Fibroblast of skin of left biceps (primary cell): ENCODE measurements around the gene OR5K3.
"Not testable (repeated sequence)": the region's sequence is repeated elsewhere in the genome, so short reads cannot be mapped to it uniquely, and the experiment has no call there.

ENCODE experiments used
- DNase-seq, 2 experiments: peaks; one replicate each; pipeline ENCODE4 v3.0.0-alpha.2; 2013; ENCODE audit warnings: low read depth in 2 of 2

OR5K3 gene, protein sequence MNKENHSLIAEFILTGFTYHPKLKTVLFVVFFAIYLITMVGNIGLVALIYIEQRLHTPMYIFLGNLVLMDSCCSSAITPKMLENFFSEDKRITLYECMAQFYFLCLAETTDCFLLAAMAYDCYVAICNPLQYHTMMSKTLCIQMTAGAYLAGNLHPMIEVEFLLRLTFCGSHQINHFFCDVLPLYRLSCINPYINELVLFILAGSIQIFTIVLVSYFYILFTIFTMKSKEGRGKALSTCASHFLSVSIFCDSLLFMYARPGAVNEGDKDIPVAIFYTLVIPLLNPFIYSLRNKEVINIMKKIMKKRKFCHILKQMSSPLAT

DNA sequence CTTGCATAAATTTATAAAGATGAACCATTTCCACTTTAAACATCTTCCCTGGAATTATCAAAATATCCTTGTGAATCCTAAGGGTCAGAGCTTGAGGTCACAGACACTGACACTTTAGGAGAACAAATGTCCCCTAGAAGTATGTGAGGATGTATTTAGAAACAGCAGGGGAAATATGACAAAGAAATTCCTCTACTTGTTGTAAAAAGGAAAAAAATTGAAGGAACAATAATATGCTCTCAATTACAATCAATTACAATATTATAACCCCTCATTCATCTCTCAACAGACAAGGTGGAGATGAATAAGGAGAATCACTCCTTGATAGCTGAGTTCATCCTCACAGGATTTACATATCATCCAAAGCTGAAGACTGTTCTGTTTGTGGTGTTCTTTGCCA lies at the start of gene OR5K3:
TSS of gene OR5K3 (plus strand) at position 301 of the 400 bp plus-strand sequence. CDS start at position 301, 0 bp downstream.
- DNase-seq = no peak

DNA sequence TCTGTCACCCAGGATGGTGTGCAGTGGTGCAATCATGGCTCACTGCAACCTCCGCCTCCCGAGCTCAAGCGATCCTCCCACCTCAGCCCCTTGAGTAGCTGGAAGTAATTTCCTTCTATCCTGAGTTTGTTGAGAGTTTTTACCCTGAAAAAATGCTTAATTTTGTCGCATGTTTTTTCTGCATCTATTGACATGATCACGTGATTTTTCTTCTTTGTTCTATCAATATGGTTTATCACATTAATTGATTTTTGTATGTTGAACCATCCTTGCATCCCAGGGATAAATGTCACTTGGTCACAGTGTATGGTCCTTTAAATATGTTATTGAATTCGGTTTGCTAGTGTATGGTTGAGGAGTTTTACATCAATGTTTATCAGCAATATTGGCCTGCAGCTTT lies 48.7 kb upstream of the OR5K3 start:
- no peak for DNase-seq

DNA sequence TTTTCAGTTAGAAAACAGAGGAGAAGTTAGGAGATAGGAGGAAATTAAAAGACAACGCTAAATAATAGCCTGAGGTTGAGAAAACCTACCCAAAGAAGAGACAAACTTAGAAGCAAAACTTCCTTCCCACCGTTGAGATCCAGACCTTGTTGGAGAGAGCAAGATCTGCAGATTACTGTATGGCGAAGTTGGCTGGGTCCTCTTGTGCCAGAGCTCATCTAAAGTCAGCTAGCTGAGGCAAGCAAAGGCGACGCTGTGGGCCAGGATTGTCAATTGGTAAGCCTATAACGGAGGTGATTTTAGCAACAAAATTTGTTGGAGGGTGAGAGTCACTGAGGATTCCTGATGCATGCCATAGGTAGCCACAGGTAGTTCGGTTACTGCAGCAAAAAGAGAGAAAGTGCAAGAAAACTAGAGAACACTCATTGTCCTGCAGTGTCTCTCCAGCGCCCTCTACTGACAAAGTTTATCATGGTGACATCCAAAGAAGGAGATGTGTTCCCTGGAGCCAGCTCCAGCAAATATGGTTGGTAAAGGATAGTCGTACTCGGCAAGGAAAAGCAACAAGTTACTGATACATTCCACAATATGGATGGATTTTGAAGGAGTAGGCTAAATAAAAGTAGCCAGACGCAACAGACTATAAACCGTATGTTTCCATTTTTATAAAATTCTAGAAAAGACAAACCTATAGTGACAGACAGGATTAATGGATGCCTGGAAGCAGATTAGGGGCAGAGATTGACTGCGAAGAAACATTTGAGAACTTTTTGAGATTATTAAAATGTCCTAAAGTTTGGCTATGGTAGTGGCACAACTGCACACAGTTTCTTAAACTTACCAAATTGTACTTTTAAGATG lies 46.6 kb upstream of the OR5K3 start:
- DNase-seq = no peak

DNA sequence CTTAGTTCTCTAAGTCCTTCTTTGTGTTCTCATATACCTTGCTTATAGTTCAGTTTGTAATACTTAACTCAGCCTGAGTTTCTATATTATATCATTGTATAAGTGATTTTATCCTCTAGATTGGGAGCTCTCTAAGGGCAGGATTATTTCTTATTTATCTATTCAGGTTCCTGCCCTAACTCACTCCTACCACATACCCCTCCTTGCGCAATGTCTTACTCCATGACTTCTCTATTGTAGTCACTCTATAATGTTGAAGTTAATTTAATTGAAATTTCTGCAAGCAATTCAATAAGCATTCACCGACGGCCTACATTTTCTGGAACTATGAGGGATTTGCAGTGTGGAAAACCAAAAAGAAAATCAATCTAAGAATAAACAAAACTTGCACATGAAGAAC lies 40.4 kb upstream of the OR5K3 start:
- DNase-seq = no peak

DNA sequence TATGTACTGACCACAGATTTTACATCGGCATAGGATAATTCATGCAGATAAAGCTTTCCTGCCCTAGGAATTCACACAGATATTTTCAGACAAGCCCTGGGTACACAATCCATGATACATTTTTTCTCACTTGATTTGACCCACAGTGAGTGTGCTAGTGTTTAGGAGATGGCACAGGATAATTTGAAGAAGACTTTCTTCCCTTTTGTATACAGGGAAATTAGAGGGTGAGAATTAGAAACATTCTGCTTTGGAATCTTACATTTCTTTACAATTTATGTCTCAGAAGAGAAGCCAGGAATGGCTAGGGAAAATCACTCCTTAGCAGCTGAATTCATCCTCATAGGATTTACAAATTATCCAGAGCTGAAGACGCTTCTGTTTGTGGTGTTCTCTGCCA lies 36.9 kb upstream of the OR5K3 start, which contains the start of gene OR5K4:
TSS of gene OR5K4 (plus strand) at position 301 of the 400 bp plus-strand sequence. CDS start at position 301, 0 bp downstream.
- no peak for DNase-seq

DNA sequence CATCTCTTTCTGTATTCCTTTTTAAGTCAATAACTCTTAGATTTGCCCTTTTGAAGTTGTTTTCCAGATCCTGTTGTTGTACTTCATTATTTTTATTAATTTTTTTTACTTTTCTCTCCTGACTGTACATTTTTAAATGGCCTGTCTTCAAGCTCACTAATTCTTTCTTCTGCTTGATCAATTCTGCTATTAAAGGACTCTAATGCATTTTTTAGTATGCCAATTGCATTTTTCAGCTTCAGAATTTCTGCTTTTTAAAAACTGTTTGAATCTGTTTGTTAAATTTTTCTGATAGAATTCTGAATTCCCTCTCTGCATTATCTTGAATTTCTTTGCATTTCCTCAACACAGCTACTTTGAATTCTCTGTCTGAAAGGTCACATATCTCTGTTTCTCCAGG lies 31.2 kb upstream of the OR5K3 start:
- no peak for DNase-seq

DNA sequence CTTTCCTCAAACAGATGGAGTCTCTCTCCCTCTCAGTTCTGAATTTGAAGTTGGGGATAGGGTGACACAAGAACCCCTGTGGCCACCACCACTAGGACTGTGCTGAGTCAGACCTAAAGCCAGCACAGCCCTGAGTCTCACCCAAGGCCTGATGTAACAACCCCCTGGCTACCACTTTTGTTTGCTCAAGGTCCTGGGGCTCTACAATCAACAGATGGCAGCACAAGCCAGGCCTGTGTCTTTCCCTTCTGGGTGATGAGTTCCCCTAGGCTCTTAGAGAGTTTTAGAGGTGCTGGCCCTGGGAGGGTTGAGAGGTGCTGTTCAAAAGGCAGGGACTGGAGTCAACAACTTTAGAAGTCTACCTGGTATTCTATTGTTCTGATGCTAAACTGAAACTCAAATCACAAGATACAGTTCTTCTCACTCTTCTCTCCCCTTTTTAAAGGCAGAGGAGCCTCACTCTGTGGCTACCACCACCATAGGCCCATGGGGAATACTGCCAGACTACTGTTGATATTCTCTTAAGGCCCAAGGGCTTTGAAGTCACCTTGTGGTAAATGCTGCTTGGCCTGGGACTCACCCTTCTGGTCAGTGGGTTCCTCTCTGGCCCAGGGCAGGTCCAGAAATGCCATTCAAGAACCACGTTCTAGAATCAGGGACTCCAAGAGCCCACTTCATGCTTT lies 30.3 kb upstream of the OR5K3 start:
- DNase-seq = no peak

DNA sequence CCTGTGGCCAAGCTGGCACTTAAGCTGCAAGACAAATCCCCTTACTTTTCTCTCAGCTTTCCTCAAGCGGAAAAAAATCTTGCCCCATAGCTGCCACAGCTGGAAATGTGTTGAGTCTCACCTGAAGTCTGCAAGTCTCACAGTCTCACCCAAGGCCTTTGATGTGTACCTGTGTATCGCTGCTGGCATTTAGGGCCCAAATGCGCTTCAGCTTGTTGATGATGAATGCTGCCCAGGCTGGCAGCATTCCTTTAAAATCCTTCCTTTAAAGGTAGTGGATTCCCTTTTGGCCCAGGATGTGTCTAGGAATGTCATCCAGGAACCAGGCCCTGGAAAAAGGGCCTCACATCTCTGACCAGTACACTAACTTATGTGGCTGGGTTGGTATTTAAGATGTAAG lies 29.8 kb upstream of the OR5K3 start:
- DNase-seq = no peak

DNA sequence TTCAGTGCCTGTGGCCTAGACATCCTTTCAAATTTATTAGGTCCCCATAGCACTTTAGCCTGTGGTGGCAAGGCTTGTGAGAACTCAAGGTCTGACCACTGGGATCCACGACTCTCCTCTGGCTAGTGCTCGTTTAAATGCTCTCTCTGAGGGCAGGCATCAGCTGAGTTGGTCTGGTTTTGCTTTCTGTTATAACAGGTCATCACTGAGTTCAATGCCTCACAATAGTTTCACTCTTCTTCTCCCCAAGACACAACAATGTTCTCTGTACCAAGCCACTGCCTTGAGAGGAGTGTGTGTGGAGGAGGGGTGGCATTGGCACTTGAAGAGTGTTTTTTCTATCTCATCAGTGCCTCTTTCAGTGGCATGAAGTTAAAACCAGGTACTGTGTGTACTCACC lies 29.2 kb upstream of the OR5K3 start:
- no peak for DNase-seq

DNA sequence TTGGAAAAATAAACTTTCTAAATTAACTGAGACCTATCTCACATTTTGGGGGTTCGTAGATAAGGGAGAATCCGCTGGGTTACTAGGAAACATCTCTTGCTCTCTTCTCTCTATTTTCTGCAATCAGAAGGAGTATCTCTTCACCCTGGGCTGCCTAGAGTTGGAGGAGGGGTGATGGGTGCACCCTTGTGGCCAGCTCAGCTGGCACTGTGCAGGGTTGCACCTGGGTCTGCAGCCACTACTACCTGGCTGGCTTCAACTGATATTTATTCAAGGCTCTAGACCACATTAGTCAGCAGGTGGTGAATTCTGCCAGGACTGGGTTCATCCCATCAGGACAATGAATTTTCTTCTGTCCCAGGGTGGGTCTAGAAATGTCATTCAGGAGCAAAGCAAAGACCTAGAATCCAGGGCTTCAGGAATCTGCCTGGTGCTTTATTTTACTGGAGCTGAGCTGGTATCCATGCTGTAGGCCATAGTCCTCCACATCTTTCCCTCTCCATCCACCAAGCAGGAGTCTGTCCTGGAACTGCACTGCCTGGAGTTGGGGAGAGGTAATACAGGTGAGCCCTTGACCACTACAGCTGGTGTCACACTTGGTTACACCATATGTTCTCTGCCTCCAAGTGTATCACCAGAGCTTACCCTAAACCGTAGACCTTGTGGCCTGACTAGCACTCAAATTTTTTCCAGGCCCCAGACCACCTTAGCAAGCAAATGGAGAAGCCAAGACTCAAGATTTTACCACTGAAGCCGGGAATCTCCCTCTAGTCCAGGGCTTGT lies 22.8 kb upstream of the OR5K3 start:
- DNase-seq = no peak

DNA sequence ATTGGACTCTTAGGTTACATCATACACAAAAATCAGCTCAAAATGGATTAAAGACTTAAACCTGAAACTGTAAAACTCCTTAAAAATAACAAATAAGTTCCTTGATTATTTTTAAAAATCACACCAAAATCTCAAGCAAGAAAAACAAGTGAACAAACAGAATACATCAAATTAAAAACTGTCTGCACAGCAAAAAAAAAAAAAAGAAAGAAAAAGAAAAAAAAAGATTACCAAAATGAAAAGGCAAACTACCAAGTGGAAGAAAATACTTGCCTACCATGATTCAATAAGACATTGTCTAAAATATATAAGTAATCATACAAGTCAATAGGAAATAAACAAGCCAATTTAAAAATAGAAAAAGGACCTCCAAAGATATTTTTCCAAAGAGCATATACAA lies 19.3 kb upstream of the OR5K3 start:
- DNase-seq = no peak

DNA sequence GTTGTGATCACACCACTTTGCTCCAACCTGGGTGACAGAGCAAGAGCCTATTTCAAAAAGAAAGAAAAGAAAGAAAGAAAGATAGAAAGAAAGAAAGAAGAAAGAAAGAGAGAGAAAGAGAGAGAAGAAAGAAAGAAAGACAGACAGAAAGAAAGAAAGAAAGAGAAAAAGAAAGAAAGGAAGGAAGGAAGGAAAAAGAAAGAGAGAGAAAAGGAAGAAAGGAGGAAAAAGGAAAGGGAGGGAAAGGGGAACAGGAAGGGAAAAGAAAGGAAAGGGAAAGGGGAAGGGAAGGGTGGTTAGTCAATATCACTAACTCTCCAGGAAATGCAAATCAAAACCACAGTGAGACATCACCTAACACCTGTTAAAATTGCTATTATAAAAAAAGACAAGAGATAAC lies 18.6 kb upstream of the OR5K3 start:
- DNase-seq = no peak

DNA sequence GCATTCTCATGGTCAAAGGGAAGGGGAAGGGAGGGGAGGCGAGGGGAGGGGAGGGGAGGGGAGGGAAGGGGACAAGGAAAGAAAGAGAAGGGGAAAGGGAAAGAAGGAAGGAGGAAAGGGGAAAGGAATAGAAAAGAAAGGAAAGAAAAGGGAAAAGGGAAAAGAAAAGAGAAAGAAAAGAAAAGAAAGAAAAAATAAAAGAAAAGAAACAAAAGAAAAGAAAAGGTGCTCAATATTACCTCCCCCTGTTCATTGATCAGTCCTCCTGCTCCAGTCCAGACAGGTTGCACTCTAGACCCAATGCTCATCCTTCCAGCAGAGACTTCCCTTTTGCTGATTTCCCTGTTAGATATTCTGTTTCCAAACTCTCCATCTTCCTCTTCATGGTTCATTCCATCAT lies 18.0 kb upstream of the OR5K3 start:
- no peak for DNase-seq

DNA sequence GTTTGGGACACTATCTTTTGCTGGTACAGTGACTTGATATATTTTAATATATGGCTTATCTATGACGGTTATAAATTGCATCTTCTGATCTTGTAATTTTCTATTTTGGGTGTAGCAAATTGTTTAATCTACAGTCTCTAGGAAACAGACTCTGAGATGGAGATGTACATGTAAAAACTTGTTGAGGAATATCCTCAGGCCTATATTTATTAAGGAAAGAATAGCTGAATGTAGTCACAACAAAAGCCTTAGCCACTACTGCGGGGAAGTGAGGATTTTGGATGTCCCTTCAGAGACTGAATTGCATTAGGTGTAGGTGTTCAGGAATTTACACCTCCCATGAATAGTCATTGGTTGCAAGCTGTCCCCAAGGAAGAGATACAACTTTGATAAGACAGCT lies 13.8 kb upstream of the OR5K3 start:
- DNase-seq = no peak

DNA sequence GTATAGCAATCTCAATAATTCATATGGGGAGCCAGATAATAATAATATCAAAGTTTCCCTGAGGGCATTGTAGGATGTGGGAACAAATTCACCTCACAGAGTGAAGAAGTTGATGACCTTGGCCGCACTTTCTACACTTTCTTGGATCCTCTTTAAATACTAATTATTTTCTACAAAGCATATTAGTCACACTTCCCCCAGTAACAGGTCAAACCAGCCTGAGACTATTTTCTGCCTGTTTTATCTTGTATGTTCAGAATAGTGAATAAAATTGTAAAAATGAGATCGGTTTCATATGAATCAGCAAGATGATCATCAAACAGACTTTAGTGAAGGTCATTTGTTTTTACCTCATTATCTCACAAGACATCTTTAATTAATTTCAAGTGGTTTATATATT lies 2.3 kb upstream of the OR5K3 start:
- DNase-seq = no peak

DNA sequence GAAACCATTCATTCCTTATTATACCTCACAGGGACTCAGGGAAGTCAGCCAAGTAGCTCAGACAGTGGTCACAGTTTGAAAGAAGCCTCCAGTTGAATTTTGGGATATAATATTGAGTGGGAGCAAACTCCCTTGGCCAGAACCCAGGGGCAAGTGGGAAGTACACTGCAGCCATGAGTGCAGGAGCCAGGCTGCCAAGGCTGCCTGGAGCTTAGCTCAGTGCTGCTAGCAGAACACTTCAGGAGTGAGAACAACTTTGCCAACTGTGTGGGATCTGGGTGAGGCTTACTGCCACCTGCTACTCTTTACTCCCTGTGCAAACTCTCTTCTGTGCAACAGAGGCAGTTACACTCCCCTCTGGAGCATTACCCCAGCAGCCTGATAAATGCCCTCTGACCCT lies 4.6 kb downstream of the OR5K3 start:
- no peak for DNase-seq

DNA sequence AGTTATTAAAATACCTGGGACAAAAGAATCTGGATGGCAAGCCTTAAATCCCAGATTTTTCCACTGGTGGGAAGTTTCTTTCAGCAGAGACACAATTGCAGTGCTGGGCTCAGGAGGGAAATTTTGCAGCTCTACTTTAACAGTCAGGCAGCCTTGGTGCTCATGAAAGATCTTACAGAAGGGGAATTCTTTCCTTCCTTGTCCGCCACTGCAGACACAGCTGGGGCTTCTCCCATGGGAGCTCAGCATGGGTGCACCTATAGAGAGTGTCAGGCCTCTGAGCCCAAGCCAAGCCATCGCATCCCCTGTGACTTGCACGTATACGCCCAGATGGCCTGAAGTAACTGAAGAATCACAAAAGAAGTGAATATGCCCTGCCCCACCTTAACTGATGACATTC lies 6.0 kb downstream of the OR5K3 start:
- DNase-seq = not testable (repeated sequence)

DNA sequence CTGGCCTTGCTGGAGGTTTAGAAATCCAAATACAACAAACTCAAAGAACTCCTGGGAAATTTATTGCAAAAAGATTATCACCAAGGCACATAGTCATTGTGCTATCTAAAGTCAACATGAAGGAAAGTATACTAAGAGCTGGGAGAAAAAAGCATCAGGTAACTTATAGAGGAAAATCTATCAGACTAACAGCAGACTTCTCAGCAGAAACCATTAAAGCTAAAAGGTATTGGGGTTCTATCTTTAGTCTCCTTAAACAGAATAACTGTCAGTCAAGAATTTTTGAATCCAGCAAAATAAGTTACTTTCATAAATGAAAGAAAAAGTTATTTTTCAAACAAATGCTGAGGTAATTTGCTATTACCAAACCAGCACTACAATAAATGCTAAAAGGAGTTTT lies 8.0 kb downstream of the OR5K3 start:
- no peak for DNase-seq

DNA sequence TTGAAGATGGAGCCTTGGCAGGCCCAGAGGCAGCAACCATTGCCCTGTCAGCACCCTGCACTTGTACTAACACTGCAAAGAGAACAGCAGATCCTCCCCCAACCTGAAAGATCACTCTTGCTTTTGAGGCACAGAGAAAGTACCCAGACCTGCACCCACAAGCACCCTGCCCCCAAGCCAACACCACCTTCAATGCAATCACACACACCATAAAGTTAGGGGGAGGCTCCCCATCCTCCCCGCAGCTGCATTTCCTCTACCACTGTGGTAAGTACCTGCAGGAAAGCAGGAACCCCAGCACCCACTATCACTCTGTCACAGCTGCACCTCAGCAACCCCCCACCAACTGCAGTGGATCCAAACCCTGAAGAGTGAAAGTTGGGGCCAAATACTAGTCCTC lies 12.0 kb downstream of the OR5K3 start:
- DNase-seq = no peak

DNA sequence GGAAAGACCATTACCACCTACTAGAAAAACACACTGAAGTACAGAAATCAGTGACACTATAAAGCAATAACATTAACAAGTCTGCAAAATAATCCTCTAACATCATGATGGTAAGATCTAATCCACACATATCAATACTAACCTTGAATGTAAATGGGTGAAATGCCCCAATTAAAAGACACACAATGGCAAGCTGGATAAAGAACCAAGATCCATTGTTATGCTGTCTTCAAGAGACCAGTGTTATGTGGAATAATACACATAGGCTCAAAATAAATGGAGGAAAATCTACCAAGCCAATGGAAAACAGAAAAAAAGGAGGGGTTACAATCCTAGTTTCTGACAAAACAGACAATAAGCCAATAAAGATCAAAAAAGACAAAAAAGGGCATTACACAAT lies 13.5 kb downstream of the OR5K3 start:
- DNase-seq = no peak

DNA sequence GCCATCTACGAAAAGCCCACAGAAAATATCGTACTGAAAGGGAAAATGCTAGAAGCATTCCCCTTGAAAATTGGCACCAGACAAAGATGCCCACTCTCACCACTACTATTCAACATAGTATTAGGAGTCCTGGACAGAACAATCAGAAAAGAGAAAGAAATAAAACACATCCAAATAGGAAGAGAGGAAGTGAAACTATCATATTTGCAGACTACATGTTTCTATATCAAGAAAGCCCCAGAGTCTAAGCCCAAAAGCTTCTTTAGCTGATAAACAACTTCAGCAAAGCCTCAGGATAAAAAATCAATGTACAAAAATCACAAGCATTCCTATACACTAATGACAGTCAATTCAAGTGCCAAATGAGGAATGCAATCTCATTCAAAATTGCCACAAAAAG lies 15.6 kb downstream of the OR5K3 start:
- DNase-seq = no peak

DNA sequence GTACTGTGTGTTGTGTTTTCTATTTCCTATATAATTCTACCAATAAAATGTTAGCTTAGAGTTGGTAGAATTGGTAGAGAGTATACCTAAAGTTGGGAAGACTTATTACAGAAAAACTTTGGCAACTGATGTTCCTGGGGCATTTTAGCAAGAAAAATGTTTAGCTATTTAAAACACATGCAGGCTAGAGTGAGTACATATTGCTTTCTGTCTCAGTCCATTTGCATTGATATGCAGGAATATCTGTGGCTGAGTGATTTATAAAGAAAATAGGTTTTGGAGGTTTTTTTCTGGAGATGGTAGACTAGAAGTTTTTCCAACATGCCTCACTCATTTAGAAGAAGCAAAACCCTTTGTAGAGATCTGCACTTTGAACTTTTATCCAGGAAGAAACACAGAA lies 42.1 kb downstream of the OR5K3 start:
- no peak for DNase-seq
